Breast epithelium (tissue), 3 donors: Measurements from ENCODE around the gene UTS2R.

ENCODE experiments used
- CTCF ChIP-seq, 3 donors: fragments of 450-650 bp; IDR thresholded peaks; one replicate each; pipeline ENCODE4 v1.5.1; 2016 to 2017; ENCODE audit warnings: antibody characterized with exemption in 3 of 3, mild to moderate bottlenecking in 3 of 3, moderate library complexity in 3 of 3
- POLR2A ChIP-seq: fragments of 450-650 bp; IDR thresholded peaks from one replicate; pipeline ENCODE4 v1.6.1; 2016; ENCODE audit warnings: antibody characterized with exemption, mild to moderate bottlenecking, moderate library complexity

DNA sequence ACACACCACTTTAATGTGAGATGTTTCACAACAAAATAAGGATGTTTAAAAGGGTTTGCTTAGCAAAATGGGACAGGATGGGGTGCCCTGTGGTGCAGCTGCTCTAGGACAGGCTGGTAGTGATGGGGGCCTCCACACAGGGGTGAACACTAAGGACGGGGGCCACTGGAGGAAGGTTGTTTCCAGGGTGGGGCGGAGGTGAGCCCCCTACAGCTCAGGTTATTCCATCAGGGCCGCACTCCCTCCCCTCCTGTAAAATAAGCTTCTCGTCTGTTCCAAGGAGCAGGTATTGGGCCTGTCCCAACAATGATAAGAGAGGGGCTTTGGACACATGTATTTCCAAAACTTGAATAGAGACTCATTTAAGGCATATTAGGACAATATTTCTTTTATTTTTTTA, 44.7 kb downstream of the UTS2R start:
- TF ChIP-seq POLR2A (no peak), CTCF (IDR thresholded peaks at IDR 0.05) (no peak)
